HG03565 (cell line): ENCODE results near the gene MAP3K21.

ENCODE experiments used
- ATAC-seq: cut with Tn5 transposase; IDR thresholded peaks from one replicate; pipeline ENCODE4 v1.9.1; 2021; ENCODE audit warnings: mild to moderate bottlenecking, moderate library complexity; ENCODE audit not compliant: unreplicated experiment

Gene MAP3K21

GRCh38 chr1:233383984-233384383 lies 56.5 kb downstream of the MAP3K21 start:
- no peak for ATAC-seq

DNA sequence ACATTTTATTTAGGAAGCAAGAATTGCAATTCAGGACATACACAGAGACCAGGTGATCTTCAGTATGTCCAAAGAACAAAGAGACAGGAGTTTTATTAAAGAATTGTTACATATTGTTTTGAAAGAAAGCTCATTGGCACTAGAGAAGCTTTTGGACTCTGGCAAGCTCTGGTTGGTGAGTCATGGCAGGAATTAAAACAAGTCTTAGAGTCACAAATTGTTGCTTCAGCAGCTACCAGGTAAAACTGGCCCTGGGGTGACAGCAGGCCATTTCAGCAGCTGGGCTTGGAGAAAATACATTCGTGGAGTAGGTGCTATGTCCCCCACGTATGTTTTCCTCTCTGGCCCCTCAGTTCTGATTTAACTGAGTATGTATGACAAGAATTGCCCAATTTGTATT lies 58.8 kb downstream of the MAP3K21 start:
- ATAC-seq: no peak

GRCh38 chr1:233387585-233387984 lies 60.1 kb downstream of the MAP3K21 start:
- ATAC-seq: no peak

- ATAC-seq: no peak
Measured at GRCh38 chr1:233389169-233389568, 61.6 kb downstream of the MAP3K21 start.

- no peak for ATAC-seq
Measured at GRCh38 chr1:233389893-233390292, 62.4 kb downstream of the MAP3K21 start.

DNA sequence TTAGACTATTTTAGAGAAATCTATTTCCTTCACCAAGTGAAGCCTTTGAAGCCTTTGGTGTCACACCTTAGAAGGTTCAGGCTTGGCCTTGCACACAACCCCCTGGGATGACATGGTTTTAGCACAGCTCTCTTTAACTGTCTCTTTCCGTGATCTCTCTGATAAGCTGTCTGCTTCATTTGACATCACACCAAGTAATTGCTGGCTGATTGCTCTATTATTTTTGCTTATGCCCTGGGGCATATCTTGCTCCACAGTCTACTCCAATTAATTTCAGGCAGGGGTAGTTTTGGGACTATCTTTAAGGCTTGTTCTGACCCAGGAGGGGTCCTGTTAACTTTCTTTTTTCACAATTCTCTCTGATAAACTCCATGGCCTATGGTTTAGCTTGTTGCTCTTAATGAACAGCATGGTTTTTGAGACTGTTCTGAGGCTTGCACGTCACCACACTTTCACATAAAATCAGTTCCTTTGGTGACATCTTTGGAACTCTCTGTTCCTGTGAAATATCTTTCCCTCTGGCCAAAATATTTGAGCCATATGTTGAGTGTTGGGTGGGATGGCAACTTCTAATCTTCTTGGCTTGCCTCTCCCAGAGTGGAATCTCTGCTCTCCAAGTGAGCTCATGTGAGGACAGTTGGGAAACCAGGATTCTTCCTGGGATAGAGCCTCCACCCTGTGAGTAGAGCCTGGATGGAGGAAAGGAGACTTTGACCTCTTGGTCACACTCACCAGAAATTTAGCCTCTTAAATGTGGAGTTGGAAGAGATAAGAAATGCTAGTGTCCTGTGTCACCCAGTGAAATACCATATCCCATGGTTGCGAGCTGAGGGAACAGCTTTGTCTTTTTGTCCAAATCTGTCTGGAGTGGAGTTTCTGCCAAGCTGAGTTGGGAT lies 63.6 kb downstream of the MAP3K21 start:
- no peak for ATAC-seq

GRCh38 chr1:233393084-233393840 lies 65.7 kb downstream of the MAP3K21 start:
- ATAC-seq: no peak

DNA sequence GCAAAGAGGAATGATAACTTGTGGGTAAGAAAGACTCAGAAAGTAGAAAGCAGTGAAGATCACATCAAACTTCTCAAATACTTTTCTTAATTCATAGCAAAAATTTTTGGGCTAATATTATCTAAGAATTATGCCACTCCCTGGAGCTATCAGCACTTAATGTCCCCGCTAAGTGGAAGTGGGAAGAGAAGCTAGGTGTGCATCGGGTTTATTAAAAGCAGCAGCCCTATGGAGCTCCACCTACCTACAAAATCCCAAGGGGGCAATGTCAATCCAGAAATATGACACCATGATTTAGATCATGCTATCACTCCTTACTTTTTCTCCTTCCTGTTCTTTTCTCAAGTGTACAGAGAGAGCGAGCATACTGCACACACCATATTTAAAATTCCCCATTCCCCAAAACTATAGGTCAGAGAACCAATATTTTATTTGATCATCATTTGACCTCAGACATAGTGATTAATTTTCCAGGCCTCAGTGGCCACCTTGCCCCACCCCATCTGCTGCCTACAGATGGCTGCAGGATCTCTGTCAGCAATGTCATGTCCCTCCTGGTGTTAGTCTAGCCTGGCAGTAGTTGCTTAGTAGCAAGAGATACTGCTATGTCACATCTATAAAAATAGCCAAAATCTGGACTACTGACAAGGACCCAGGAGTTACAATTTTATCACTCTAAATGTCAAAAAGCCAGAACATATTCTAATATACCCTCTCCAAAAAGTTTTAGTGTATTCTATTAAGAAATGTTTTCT lies 66.6 kb downstream of the MAP3K21 start:
- ATAC-seq: no peak

GRCh38 chr1:233394860-233395717 lies 67.6 kb downstream of the MAP3K21 start:
- ATAC-seq: no peak

DNA sequence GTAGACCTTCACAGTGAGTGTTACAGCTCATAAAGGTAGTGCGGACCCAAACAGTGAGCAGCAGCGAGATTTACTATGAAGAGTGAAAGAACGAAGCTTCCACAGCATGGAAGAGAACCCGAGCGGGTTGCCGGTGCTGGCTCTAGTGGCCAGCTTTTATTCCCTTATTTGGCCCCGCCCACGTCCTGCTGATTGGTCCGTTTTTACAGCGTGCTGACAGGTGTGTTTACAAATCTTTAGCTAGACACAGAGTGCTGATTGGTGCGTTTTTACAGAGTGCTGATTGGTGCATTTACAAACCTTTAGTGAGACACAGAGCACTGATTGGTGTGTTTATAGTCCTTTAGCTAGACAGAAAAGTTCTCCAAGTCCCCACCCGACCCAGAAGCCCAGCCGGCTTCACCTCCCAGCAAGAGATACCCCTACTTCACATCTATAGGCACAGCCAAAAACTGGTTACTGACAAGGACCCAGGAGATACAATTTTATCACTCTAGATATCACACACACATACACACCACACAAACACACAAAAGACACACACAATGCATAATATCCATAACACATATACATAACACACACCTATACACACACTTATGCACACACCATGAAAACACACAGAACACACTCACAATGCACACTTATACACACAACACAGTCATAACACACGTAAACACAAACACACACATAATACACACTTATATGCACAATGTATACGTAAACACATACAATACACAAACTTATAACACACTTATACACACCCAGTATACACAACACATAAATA lies 68.5 kb downstream of the MAP3K21 start:
- no peak for ATAC-seq

DNA sequence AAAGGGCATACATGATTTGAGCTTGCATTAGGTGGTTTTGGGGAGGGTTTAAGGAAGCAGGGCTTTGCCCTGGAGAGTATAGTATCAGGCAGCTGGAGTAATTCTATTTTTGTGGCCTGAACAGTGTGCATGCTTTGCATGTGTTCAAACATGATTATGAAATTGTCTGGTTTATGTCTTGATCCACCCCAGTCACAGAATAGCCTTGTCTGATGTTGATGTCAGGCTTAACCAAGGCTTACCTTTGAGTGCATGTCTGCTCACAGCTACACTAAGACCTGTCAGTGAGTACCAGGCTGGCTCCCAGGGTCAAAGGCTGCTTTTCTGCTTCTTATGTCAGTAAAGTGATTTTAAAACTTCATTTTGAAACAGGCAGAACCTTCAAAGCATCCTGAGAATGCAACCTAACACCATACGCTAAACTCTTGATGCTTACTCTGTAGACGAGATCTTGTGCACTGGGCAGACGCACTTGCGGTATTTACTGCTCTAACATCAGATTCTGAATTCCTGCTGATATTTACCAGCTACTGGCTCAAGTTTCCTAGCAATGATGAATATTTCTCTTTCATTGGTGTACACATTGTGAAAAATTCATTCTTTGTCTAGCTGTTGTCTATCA lies 78.9 kb downstream of the MAP3K21 start:
- ATAC-seq: no peak

- ATAC-seq: no peak
Measured at GRCh38 chr1:233406994-233407631, 79.6 kb downstream of the MAP3K21 start.

DNA sequence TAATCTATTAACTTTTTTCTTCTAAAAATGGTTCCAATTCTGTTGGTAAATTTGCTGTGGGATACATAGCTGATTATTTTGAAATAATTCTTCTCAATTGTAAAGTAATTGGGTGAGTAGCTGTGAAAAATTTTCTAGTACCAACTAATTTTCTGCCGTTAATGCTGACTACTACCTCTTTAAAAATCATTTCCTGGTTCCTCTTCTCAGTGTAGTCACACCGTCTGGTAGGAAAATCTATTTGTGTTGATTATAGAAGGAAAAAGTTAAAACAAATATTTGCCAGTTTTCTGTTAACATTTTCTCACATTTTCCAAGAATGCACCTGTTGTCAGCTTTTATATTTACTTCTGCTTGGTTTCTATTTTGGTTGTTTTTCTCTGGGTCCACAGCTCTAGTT lies 82.0 kb downstream of the MAP3K21 start:
- ATAC-seq: no peak

DNA sequence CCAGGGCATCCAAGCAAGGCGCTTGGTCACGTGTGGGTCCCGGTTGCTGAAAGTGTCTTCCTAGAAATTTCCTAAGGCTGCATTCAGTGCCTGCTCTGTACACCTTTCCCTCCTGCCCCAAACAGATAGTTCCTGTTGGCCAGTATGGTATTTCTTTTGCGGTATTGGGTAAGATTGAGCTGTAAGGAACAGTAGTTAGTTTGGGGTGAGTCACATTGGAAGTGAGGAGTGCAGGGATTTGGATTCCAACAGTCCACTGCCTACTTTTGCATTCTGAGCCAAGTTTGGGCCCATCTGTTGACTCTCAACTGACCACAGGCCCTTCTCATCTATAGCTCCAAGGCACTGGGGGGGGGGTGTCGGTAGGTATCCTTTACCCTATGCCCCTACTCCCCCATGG lies 83.4 kb downstream of the MAP3K21 start:
- no peak for ATAC-seq

- no peak for ATAC-seq
Measured at GRCh38 chr1:233412812-233413211, 85.3 kb downstream of the MAP3K21 start.

DNA sequence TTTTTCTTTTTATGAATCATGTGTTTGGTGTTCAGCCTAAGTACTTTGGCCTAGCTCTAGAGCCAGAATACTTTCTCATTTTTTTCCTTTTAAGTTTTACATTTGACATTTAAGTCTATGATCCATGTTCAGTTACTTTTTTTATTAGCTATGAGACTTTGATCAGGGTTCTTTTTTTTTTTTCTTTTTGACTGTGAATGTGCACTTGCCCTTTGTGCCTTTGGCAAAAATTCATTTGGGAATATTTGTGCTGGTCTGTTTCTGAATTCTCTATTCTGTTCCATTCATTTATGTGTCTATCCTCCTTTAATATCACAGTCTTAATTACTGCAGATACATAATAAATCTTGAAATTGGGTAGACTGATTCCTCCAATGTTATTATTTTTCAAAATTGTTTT lies 93.8 kb downstream of the MAP3K21 start:
- ATAC-seq: no peak

DNA sequence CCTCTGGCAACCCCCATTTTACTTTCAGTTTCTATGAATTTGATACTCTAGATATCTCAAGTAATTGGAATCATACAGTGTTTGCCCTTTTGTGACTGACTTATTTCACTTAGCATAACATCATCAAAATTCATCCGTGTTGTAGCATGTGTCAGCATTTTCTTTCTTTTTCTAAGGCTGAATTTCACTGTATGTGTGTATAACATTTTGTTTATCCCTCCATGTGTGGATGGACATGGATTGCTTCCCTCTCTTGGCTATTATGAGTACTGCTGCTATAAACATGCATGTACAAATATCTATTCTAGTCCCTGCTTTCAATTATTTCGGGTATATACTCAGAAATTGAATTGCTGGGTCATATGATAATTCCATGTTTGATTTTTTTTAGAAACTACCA lies 97.3 kb downstream of the MAP3K21 start:
- no peak for ATAC-seq

DNA sequence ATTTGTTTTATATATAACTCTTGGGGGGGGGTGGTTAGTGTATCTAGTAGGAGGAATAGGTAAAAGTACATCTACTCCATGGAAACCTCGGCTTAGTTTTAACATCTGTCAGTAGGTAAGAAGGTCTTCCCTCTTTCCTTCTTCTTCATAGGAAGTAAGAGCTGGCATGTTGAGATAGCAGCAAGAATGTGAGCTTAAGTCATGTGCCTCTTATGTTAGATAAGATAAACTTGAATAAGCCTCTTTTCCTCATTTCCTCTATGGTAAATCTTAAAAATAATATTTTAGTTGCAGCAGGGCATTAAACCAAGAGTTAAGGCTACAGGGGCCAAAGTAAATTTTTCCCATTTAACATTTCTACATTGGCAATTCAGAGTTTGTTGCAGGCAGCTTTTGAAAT lies 100.4 kb downstream of the MAP3K21 start:
- ATAC-seq: no peak
